ENCODE results near the gene HEPACAM. TPM values are rescaled to one million over a fixed set of nuclear protein-coding genes. Genes with fewer than 3 reads are reported as not detected.

HEPACAM gene
- total RNA-seq, 2 donors from 2014 or later, result 0.26 to 7.9 TPM

Other genes starting within 250 kb of the HEPACAM start
- not detected for gene NRGN, start 196.1 kb downstream of the HEPACAM start, total RNA-seq
- gene VSIG2, start 183.8 kb downstream of the HEPACAM start, total RNA-seq, result 1 to 10 TPM in 1 of 2 donors, not detected in 1; 7.0 TPM
- 10 to 100 TPM; 11.7 to 20.8 TPM for gene ESAM, start 173.8 kb downstream of the HEPACAM start, total RNA-seq
- gene MSANTD2, start 135.6 kb downstream of the HEPACAM start, total RNA-seq, result 10 to 100 TPM; 13.0 to 23.7 TPM
- gene ROBO3, start 70.6 kb downstream of the HEPACAM start, total RNA-seq, result 1 to 10 TPM; 1.3 to 9.9 TPM
- 10 to 100 TPM; 13.2 to 21.4 TPM for gene ROBO4, start 38.2 kb downstream of the HEPACAM start, total RNA-seq
- gene HEPN1, start 16.8 kb downstream of the HEPACAM start, total RNA-seq, result not detected
- gene CCDC15, start 18.2 kb upstream of the HEPACAM start, total RNA-seq, result 1 to 10 TPM in 1 of 2 donors, under 1 TPM in 1; 0.99 to 1.6 TPM
- 1 to 10 TPM; 2.0 to 4.2 TPM for gene SLC37A2, start 127.3 kb upstream of the HEPACAM start, total RNA-seq
- gene TMEM218, start 175.6 kb upstream of the HEPACAM start, total RNA-seq, result 10 to 100 TPM in 1 of 2 donors, 1 to 10 TPM in 1; 8.8 to 10.2 TPM
- 1 to 10 TPM; 4.2 to 4.9 TPM for gene PKNOX2, start 228.7 kb upstream of the HEPACAM start, total RNA-seq

Measured in body of pancreas (tissue), 2 donors.